Liver (tissue), 9 donors: ENCODE measurements around the gene FADS6. TPM values are rescaled to one million over a fixed set of nuclear protein-coding genes. Genes with fewer than 3 reads are reported as not detected.

ENCODE experiments used
- DNase-seq: peaks from one replicate; pipeline ENCODE4 v3.0.0-alpha.2; 2017; ENCODE audit warnings: low spot score
- H3K27ac ChIP-seq, 2 donors: one replicate each; pipeline ENCODE4 v1.7.0; 2013; ENCODE audit warnings: inconsistent platforms in 2 of 2, low read length in 2 of 2, control low read depth in 1 of 2, low read depth in 1 of 2, mild to moderate bottlenecking in 1 of 2
- H3K27me3 ChIP-seq, 4 donors: one replicate each; pipeline versions ENCODE4 v1.6.1 to v1.7.0; 2013; ENCODE audit warnings: low read length in 3 of 4, inconsistent platforms in 1 of 4, mild to moderate bottlenecking in 1 of 4, moderate library complexity in 1 of 4; ENCODE audit not compliant: control insufficient read depth in 4 of 4, insufficient read depth in 4 of 4
- H3K36me3 ChIP-seq, 4 donors: one replicate each; pipeline versions ENCODE4 v1.6.1 to v1.7.0; 2013; ENCODE audit warnings: low read length in 3 of 4, mild to moderate bottlenecking in 3 of 4, low read depth in 1 of 4, moderate library complexity in 1 of 4; ENCODE audit not compliant: control insufficient read depth in 4 of 4, insufficient read depth in 3 of 4
- H3K4me1 ChIP-seq, 4 donors: one replicate each; pipeline versions ENCODE4 v1.6.1 to v1.7.0; 2013; ENCODE audit warnings: low read length in 3 of 4, mild to moderate bottlenecking in 3 of 4, moderate library complexity in 1 of 4; ENCODE audit not compliant: control insufficient read depth in 4 of 4, insufficient read depth in 4 of 4
- H3K4me3 ChIP-seq, 3 donors: one replicate each; pipeline versions ENCODE4 v1.6.1 to v1.7.0; 2013; ENCODE audit warnings: low read length in 3 of 3, control low read depth in 1 of 3, low read depth in 1 of 3, mild to moderate bottlenecking in 1 of 3
- H3K9ac ChIP-seq, 2 donors: one replicate each; pipeline ENCODE4 v1.7.0; 2013; ENCODE audit warnings: low read length in 2 of 2, mild to moderate bottlenecking in 2 of 2, moderate library complexity in 2 of 2, control low read depth in 1 of 2, low read depth in 1 of 2
- H3K9me3 ChIP-seq, 4 donors: one replicate each; pipeline versions ENCODE4 v1.6.1 to v1.7.0; 2013; ENCODE audit warnings: low read length in 3 of 4; ENCODE audit not compliant: control insufficient read depth in 4 of 4
- EGR1 ChIP-seq, 2 donors: IDR thresholded peaks; 2 replicates each; pipeline ENCODE4 v1.6.1; 2016 to 2018; ENCODE audit warnings: antibody characterized with exemption in 2 of 2, low read depth in 2 of 2
- FOXA1 ChIP-seq: IDR thresholded peaks from 2 replicates; pipeline ENCODE4 v1.6.1; 2016; ENCODE audit warnings: antibody characterized with exemption
- FOXA2 ChIP-seq: IDR thresholded peaks from 2 replicates; pipeline ENCODE4 v1.6.1; 2016; ENCODE audit warnings: antibody characterized with exemption
- GABPA ChIP-seq, 2 donors: IDR thresholded peaks in 1 of 2; conservative IDR thresholded peaks in 1 of 2; 2 replicates each; pipeline ENCODE4 v1.6.1; 2016; ENCODE audit warnings: antibody characterized with exemption in 2 of 2, mild to moderate bottlenecking in 1 of 2, moderate library complexity in 1 of 2
- HNF4A ChIP-seq, 2 donors: conservative IDR thresholded peaks; 2 replicates each; pipeline ENCODE4 v1.6.1; 2016; ENCODE audit warnings: antibody characterized with exemption in 2 of 2, mild to moderate bottlenecking in 2 of 2
- HNF4G ChIP-seq: IDR thresholded peaks from 2 replicates; pipeline ENCODE4 v1.6.1; 2016; ENCODE audit warnings: antibody characterized with exemption
- JUND ChIP-seq, 2 donors: IDR thresholded peaks; 2 replicates each; pipeline ENCODE4 v1.6.1; 2016; ENCODE audit warnings: antibody characterized with exemption in 2 of 2
- NR2F2 ChIP-seq: IDR thresholded peaks from 2 replicates; pipeline ENCODE4 v1.6.1; 2016; ENCODE audit warnings: antibody characterized with exemption
- RAD21 ChIP-seq, 2 donors: IDR thresholded peaks; 2 replicates each; pipeline ENCODE4 v1.6.1; 2016; ENCODE audit warnings: antibody characterized with exemption in 2 of 2, mild to moderate bottlenecking in 2 of 2
- RXRA ChIP-seq, 2 donors: IDR thresholded peaks; 2 replicates each; pipeline ENCODE4 v1.6.1; 2017 to 2018; ENCODE audit warnings: antibody characterized with exemption in 2 of 2, mild to moderate bottlenecking in 1 of 2
- SP1 ChIP-seq: IDR thresholded peaks from 2 replicates; pipeline ENCODE4 v1.6.1; 2018; ENCODE audit warnings: antibody characterized with exemption, mild to moderate bottlenecking
- TAF1 ChIP-seq: conservative IDR thresholded peaks from 2 replicates; pipeline ENCODE4 v1.6.1; 2016; ENCODE audit warnings: antibody characterized with exemption, mild to moderate bottlenecking
- YY1 ChIP-seq: IDR thresholded peaks from 2 replicates; pipeline ENCODE4 v1.6.1; 2016; ENCODE audit warnings: antibody characterized with exemption, mild to moderate bottlenecking
- WGBS: extraction: QIAGEN DNeasy Blood & Tissue Kit; methylation state at CpG from one replicate; pipeline ENCODE4 v1.1.7; 2013; 5-methylcytosine and 5-hydroxymethylcytosine counted together
- polyA plus RNA-seq, 2 donors: library from polyadenylated mRNA; stranded (reverse) in 1 of 2; unstranded in 1 of 2; fragments of 200-250 nt in 1 of 2; fragments of >200 nt in 1 of 2; fragmentation: Nextera tagmentation in 1 of 2; extraction: Ambion mirVana in 1 of 2; gene quantifications; one replicate each; pipeline versions ENCODE4 v1.2.1 to v1.2.3, GENCODE V29; 2013 to 2015
- total RNA-seq, 2 donors: library from RNA; depleted of rRNA; stranded (reverse); fragments of >200 nt; gene quantifications; one replicate each; pipeline ENCODE4 v1.2.3, GENCODE V29; 2014
- TF ChIP-seq, protein P1 (sequence below): IDR thresholded peaks from 2 replicates; pipeline ENCODE4 v1.6.1; 2016; ENCODE audit warnings: antibody characterized with exemption
- TF ChIP-seq, protein P2 (sequence below): IDR thresholded peaks from 2 replicates; pipeline ENCODE4 v1.6.1; 2016; ENCODE audit warnings: antibody characterized with exemption, mild to moderate bottlenecking
- TF ChIP-seq, protein P3 (sequence below): IDR thresholded peaks from 2 replicates; pipeline ENCODE4 v1.6.1; 2016; ENCODE audit warnings: antibody characterized with exemption
- TF ChIP-seq, protein P4 (sequence below): IDR thresholded peaks from 2 replicates; pipeline ENCODE4 v1.6.1; 2016; ENCODE audit warnings: antibody characterized with exemption
- TF ChIP-seq, protein P5 (sequence below): fragments of 150-350 bp; IDR thresholded peaks from 2 replicates; pipeline ENCODE4 v1.5.1; 2017; ENCODE audit warnings: improper control_type of control experiment, low read depth, low read length; ENCODE audit not compliant: missing input control
- donor health status: healthy.
- donor health status: healthy.
- donor health status: healthy.
- donor health status: healthy.
- donor health status: healthy.

The FADS6 gene
- total and polyA plus RNA-seq, 4 donors, result 2.1 to 7.1 (median 4.2) TPM; not detected in 1

DNA sequence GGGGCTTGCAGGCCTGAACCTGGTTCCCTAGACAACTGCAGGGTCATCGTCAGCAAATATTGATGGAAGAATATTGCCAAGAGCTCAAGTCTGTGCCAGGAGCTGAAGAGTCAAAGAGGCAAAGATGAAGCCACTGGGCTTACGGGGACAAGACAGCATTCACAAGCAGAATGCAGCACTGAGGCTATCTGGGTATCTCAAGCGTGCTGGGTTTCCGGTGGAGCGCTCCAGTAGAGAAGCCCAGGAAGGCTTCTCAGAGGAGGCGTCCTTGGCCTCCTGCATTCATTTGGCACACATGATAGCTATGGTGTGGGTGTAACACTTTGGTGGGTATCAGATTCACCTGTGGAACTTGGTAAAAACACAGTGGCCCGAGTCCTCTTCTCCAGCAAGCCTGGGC is 2.9 kb downstream of the FADS6 start:
- WGBS, result 92% methylated on average over 7 of the region's 7 CpGs
- DNase-seq, result no peak
- no peaks in the 10 kb centered on the region for H3K9me3 ChIP-seq
- TF ChIP-seq HNF4A (conservative IDR thresholded peaks at IDR 0.05) (no peak), EGR1 (IDR thresholded peaks at IDR 0.05; ENCODE audit: low read depth in 2 of 2) (no peak), NR2F2 (no peak), HNF4G (no peak), JUND (IDR thresholded peaks at IDR 0.05) (no peak), FOXA2 (no peak), GABPA (IDR thresholded peaks at IDR 0.05 in 1 of 2, conservative IDR thresholded peaks at IDR 0.05 in 1 of 2) (no peak), RXRA (IDR thresholded peaks at IDR 0.05) (no peak), TAF1 (no peak), SP1 (no peak), RAD21 (IDR thresholded peaks at IDR 0.05) (no peak), FOXA1 (no peak), YY1 (no peak)
- TF ChIP-seq, protein P1, sequence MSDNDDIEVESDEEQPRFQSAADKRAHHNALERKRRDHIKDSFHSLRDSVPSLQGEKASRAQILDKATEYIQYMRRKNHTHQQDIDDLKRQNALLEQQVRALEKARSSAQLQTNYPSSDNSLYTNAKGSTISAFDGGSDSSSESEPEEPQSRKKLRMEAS, result no peak
- TF ChIP-seq, protein P2, sequence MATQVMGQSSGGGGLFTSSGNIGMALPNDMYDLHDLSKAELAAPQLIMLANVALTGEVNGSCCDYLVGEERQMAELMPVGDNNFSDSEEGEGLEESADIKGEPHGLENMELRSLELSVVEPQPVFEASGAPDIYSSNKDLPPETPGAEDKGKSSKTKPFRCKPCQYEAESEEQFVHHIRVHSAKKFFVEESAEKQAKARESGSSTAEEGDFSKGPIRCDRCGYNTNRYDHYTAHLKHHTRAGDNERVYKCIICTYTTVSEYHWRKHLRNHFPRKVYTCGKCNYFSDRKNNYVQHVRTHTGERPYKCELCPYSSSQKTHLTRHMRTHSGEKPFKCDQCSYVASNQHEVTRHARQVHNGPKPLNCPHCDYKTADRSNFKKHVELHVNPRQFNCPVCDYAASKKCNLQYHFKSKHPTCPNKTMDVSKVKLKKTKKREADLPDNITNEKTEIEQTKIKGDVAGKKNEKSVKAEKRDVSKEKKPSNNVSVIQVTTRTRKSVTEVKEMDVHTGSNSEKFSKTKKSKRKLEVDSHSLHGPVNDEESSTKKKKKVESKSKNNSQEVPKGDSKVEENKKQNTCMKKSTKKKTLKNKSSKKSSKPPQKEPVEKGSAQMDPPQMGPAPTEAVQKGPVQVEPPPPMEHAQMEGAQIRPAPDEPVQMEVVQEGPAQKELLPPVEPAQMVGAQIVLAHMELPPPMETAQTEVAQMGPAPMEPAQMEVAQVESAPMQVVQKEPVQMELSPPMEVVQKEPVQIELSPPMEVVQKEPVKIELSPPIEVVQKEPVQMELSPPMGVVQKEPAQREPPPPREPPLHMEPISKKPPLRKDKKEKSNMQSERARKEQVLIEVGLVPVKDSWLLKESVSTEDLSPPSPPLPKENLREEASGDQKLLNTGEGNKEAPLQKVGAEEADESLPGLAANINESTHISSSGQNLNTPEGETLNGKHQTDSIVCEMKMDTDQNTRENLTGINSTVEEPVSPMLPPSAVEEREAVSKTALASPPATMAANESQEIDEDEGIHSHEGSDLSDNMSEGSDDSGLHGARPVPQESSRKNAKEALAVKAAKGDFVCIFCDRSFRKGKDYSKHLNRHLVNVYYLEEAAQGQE, result no peak
- TF ChIP-seq, protein P3, sequence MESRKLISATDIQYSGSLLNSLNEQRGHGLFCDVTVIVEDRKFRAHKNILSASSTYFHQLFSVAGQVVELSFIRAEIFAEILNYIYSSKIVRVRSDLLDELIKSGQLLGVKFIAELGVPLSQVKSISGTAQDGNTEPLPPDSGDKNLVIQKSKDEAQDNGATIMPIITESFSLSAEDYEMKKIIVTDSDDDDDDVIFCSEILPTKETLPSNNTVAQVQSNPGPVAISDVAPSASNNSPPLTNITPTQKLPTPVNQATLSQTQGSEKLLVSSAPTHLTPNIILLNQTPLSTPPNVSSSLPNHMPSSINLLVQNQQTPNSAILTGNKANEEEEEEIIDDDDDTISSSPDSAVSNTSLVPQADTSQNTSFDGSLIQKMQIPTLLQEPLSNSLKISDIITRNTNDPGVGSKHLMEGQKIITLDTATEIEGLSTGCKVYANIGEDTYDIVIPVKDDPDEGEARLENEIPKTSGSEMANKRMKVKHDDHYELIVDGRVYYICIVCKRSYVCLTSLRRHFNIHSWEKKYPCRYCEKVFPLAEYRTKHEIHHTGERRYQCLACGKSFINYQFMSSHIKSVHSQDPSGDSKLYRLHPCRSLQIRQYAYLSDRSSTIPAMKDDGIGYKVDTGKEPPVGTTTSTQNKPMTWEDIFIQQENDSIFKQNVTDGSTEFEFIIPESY, result no peak
- TF ChIP-seq, protein P4, sequence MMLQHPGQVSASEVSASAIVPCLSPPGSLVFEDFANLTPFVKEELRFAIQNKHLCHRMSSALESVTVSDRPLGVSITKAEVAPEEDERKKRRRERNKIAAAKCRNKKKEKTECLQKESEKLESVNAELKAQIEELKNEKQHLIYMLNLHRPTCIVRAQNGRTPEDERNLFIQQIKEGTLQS, result no peak
- TF ChIP-seq, protein P5, sequence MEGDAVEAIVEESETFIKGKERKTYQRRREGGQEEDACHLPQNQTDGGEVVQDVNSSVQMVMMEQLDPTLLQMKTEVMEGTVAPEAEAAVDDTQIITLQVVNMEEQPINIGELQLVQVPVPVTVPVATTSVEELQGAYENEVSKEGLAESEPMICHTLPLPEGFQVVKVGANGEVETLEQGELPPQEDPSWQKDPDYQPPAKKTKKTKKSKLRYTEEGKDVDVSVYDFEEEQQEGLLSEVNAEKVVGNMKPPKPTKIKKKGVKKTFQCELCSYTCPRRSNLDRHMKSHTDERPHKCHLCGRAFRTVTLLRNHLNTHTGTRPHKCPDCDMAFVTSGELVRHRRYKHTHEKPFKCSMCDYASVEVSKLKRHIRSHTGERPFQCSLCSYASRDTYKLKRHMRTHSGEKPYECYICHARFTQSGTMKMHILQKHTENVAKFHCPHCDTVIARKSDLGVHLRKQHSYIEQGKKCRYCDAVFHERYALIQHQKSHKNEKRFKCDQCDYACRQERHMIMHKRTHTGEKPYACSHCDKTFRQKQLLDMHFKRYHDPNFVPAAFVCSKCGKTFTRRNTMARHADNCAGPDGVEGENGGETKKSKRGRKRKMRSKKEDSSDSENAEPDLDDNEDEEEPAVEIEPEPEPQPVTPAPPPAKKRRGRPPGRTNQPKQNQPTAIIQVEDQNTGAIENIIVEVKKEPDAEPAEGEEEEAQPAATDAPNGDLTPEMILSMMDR, result no peak
- peaks cover 0 to 16% (median 10%) of the 10 kb centered on the region in 4 donors for H3K4me1 ChIP-seq
- H3K4me3 ChIP-seq, result no peak overlapping the region
- no peak overlapping the region for H3K9ac ChIP-seq
- no peaks in the 10 kb centered on the region for H3K27me3 ChIP-seq
- no peaks in the 10 kb centered on the region for H3K36me3 ChIP-seq
- H3K27ac ChIP-seq, result no peak overlapping the region
